Prostate gland (tissue), 2 donors: ENCODE results near the gene OR52K1. TPM values are rescaled to one million over a fixed set of nuclear protein-coding genes. Genes with fewer than 3 reads are reported as not detected.

ENCODE experiments used
- DNase-seq: peaks from one replicate; pipeline ENCODE4 v3.0.0-alpha.2; 2019; ENCODE audit warnings: low spot score
- H3K27ac ChIP-seq, 2 donors: fragments of 200-600 bp; sonication (generic); 2 replicates each; pipeline ENCODE4 v1.5.1; 2017 to 2019
- H3K27me3 ChIP-seq: fragments of 200-600 bp; sonication (generic); replicated peaks from 2 replicates; pipeline ENCODE4 v1.5.1; 2019; ENCODE audit not compliant: insufficient read depth
- H3K36me3 ChIP-seq, 2 donors: fragments of 200-600 bp; sonication (generic); 1 replicate in 1 of 2; 2 replicates in 1 of 2; pipeline versions ENCODE4 v1.5.1 to v1.8.1; 2017 to 2019
- H3K4me1 ChIP-seq: fragments of 200-600 bp; sonication (generic); replicated peaks from 2 replicates; pipeline ENCODE4 v1.5.1; 2019
- H3K4me3 ChIP-seq, 2 donors: fragments of 200-600 bp; sonication (generic); 2 replicates each; pipeline ENCODE4 v1.5.1; 2017 to 2019
- H3K9me3 ChIP-seq: fragments of 200-600 bp; sonication (generic); 2 replicates; pipeline ENCODE4 v1.5.1; 2017
- POLR2A ChIP-seq: fragments of 450-650 bp; IDR thresholded peaks from one replicate; pipeline ENCODE4 v1.6.1; 2016; ENCODE audit warnings: antibody characterized with exemption, mild to moderate bottlenecking
- POLR2AphosphoS5 ChIP-seq: sonication (generic); formaldehyde crosslinking; IDR thresholded peaks from one replicate; pipeline ENCODE4 v1.6.1; 2017; ENCODE audit warnings: antibody characterized with exemption
- WGBS: methylation state at CpG from one replicate; pipeline ENCODE4 v1.1.5; 2018; 5-methylcytosine and 5-hydroxymethylcytosine counted together
- intact Hi-C: fragments of 100-400 bp; cut with DNase I; formaldehyde crosslinking; loops from one replicate; pipeline ENCODE4 v1.14.2; 2022
- total RNA-seq, 2 donors: library from RNA; depleted of rRNA; stranded (reverse); fragments of >200 nt; gene quantifications; one replicate each; pipeline ENCODE4 v1.1.0, GENCODE V29; 2016
- TF ChIP-seq, protein P1 (sequence below), 4 experiments: fragments of 200-600 bp in 2 of 4; fragments of 450-650 bp in 2 of 4; sonication (generic) in 2 of 4; IDR thresholded peaks; 1 replicate in 3 of 4; 2 replicates in 1 of 4; pipeline ENCODE4 v1.5.1; 2016 to 2019; ENCODE audit warnings: antibody characterized with exemption in 4 of 4, mild to moderate bottlenecking in 2 of 4, moderate library complexity in 2 of 4

OR52K1 gene
- total RNA-seq: not detected

DNA sequence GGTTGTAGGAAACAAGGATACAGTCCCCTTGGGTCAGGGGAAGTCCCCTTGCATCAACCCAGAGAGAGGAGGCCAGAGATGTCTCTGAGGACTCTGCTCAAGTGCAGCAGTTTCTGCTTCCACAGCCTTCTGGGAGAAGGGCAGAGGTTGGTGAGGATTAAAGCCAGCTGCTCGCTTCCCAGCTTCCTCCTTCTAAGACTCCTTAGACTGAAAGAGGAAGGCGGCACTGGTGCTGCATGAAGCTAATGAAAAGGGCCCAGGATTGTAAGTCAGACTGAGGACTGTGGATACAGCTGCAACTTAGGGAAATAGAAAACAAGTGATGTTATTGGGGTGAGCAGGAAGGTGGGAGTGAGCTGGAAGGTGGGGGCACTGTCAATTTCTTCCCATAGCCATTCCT is at the start of gene OR52K1:
TSS of gene OR52K1 (plus strand) at position 202 of the 400 bp plus-strand sequence. CDS start 6,255 bp downstream, outside the sequence.
- intact Hi-C loops: no loop called here
- Histone ChIP-seq H3K4me1 (no peaks in the 10 kb centered on the region), H3K27me3 (no peaks in the 10 kb centered on the region), H3K9me3 (no peaks in the 10 kb centered on the region), H3K27ac (no peak within 1 kb of the TSS), H3K4me3 (no peak within 1 kb of the TSS), H3K36me3 (no peaks in the 10 kb centered on the region)
- no peak for DNase-seq
- 79% methylated on average over 2 of the region's 2 CpGs for WGBS
- TF ChIP-seq, protein P1, sequence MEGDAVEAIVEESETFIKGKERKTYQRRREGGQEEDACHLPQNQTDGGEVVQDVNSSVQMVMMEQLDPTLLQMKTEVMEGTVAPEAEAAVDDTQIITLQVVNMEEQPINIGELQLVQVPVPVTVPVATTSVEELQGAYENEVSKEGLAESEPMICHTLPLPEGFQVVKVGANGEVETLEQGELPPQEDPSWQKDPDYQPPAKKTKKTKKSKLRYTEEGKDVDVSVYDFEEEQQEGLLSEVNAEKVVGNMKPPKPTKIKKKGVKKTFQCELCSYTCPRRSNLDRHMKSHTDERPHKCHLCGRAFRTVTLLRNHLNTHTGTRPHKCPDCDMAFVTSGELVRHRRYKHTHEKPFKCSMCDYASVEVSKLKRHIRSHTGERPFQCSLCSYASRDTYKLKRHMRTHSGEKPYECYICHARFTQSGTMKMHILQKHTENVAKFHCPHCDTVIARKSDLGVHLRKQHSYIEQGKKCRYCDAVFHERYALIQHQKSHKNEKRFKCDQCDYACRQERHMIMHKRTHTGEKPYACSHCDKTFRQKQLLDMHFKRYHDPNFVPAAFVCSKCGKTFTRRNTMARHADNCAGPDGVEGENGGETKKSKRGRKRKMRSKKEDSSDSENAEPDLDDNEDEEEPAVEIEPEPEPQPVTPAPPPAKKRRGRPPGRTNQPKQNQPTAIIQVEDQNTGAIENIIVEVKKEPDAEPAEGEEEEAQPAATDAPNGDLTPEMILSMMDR (IDR thresholded peaks at IDR 0.05): no peak

GRCh38 chr11:4433856-4434255 is 48.6 kb upstream of the OR52K1 start:
- 72% methylated on average over 2 of the region's 2 CpGs for WGBS
- Histone ChIP-seq H3K36me3 (no peaks in the 10 kb centered on the region), H3K27ac (no peak overlapping the region), H3K9me3 (no peaks in the 10 kb centered on the region), H3K27me3 (no peaks in the 10 kb centered on the region), H3K4me3 (no peak overlapping the region), H3K4me1 (no peaks in the 10 kb centered on the region)
- TF ChIP-seq, protein P1 (IDR thresholded peaks at IDR 0.05): no peak
- TF ChIP-seq POLR2AphosphoS5 (no peak), POLR2A (no peak)
- no peak for DNase-seq
- intact Hi-C loops: no loop called here

- WGBS: 86% methylated on average over 1 of the region's 1 CpG
- no peaks in the 10 kb centered on the region for H3K27me3 ChIP-seq
- intact Hi-C loops: no loop called here
- H3K36me3 ChIP-seq: no peaks in the 10 kb centered on the region
- TF ChIP-seq, protein P1 (IDR thresholded peaks at IDR 0.05): no peak
- TF ChIP-seq POLR2AphosphoS5 (no peak), POLR2A (no peak)
- no peak for DNase-seq
- no peaks in the 10 kb centered on the region for H3K9me3 ChIP-seq
- H3K27ac ChIP-seq: no peak overlapping the region
- no peaks in the 10 kb centered on the region for H3K4me1 ChIP-seq
- H3K4me3 ChIP-seq: no peak overlapping the region
These were observed 46.0 kb upstream of the OR52K1 start for GRCh38 chr11:4436411-4436810.

DNA sequence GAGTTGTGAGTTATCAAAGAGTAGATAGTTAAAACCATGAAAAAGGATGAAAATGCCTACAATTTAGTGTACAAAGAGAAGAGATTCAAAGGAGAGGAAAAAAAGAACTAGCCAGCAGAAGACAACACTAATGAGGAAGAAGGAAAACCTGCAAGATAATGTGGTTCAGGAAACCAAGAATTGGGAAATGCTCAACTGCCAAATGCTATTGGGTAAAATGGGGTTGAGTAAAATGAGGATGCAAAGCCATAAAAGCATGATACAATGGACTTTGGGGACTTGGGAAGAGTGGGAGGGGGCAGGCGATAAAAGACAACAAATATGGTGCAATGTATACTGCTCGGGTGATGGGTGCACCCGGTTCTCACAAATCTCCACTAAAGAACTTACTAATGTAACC is 40.9 kb upstream of the OR52K1 start:
- TF ChIP-seq, protein P1 (IDR thresholded peaks at IDR 0.05): no peak
- no peak for TF ChIP-seq POLR2A
- TF ChIP-seq POLR2AphosphoS5: no peak
- no peaks in the 10 kb centered on the region for H3K4me1 ChIP-seq
- no peak overlapping the region for H3K27ac ChIP-seq
- 88% methylated on average over 3 of the region's 3 CpGs for WGBS
- intact Hi-C loops: no loop called here
- H3K9me3 ChIP-seq: no peaks in the 10 kb centered on the region
- DNase-seq: no peak
- no peaks in the 10 kb centered on the region for H3K27me3 ChIP-seq
- no peak overlapping the region for H3K4me3 ChIP-seq
- no peaks in the 10 kb centered on the region for H3K36me3 ChIP-seq

DNA sequence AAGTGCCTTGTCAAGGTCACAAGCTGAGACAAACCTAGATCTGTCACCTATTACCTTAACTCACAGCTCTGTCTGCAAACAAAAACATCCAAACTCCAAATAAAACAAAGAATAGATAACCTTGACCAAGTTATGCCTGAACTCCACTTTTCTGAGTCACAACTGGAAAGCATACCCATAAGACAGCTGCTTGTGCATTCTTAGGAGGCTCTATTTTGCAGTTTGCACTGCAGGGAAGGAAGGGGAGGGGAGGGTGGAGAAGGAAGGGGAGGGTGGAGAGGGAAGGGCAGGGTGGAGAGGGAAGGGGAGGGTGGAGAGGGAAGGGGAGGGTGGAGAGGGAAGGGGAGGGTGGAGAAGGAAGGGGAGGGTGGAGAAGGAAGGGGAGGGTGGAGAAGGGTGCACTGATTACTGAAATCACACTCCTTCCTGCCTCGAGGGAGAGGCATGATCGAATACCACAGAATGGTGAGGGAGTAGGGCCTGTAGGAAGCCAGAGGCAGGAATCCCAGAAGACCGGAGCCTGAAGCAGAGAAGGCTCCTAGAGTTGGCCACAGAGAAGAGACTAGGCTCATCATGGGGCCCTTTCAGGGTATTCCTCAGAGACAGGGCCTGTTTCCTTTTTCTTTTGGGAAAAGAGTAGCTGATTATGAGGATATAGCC is 39.1 kb upstream of the OR52K1 start:
- no peaks in the 10 kb centered on the region for H3K4me1 ChIP-seq
- WGBS: 36% methylated on average over 3 of the region's 3 CpGs
- no peak overlapping the region for H3K27ac ChIP-seq
- no peak for DNase-seq
- no peaks in the 10 kb centered on the region for H3K36me3 ChIP-seq
- H3K4me3 ChIP-seq: no peak overlapping the region
- H3K27me3 ChIP-seq: no peaks in the 10 kb centered on the region
- TF ChIP-seq, protein P1 (IDR thresholded peaks at IDR 0.05): no peak
- no peak for TF ChIP-seq POLR2A
- no peak for TF ChIP-seq POLR2AphosphoS5
- H3K9me3 ChIP-seq: no peaks in the 10 kb centered on the region
- intact Hi-C loops: no loop called here
